ENCODE data around the gene DLG1. TPM values are rescaled to one million over a fixed set of nuclear protein-coding genes. Genes with fewer than 3 reads are reported as not detected.

The DLG1 gene
- total and polyA plus RNA-seq, 2 of the 4 experiments (the other 2 are of a cell fraction): 21.2 to 57.7 TPM

DNA sequence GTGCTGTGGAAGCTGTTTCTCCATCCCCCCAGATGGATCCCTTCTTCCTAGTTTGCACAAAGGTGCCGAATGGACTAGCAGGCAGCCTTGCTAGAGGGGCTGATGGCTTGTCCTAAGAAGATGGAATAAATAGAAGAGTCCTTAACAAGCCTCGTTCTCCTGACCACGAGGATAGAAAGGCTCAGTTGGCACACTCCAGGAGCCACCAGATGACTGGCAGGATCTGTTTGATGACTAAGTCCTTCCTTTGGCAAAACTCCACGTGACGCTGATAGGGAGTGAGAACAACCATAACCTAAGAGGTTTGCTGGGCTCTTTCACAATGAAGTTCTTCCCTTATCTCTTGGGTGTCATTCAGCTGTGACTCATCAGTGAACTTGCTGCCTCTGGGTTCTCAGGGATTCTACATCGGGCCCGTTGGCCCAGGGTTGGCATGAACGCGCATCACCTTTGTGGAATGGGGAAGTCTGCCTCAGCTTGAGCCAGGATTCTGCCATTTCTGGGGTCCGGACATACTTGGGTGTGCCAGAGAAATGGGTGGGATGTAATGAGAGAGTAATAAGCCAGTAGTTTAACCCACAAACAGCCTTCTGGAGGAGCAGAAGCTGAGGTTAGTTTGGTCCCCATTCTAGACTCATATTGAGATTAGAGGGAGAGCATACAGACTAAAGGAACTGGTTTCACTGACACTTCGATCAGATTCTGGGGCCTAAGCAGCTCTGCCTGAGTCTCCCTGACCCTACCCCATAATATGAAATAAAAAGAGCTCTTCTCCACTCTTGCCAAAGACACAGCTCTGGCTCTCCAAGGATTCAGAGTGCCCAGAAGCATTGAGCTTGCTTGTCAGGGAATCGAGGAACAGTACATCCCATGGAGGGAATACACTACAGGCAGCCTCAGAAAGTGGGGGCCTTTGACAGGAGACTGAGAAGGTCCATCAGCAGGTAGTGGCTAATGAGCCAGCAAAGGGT is 266.8 kb downstream of the DLG1 start (continued):
- TF ChIP-seq, protein P1, sequence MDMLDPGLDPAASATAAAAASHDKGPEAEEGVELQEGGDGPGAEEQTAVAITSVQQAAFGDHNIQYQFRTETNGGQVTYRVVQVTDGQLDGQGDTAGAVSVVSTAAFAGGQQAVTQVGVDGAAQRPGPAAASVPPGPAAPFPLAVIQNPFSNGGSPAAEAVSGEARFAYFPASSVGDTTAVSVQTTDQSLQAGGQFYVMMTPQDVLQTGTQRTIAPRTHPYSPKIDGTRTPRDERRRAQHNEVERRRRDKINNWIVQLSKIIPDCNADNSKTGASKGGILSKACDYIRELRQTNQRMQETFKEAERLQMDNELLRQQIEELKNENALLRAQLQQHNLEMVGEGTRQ (IDR thresholded peaks at IDR 0.05; ENCODE audit: low read depth, low read length): peak; percentile 92
- peak; percentile 46; the same call in 1 of the 2 replicates for TF ChIP-seq POLR2A (IDR thresholded peaks at IDR 0.05; ENCODE audit: low read depth, low read length)

Measured in IMR-90 (cell line).